MM.1S (cell line): Measurements from ENCODE around the gene RBMS3.

Experiments
- EZH2 ChIP-seq: fragments of 300-600 bp; sonication (generic); optimal IDR thresholded peaks from 2 replicates; pipeline ENCODE3; 2017; ENCODE audit warnings: low read depth, mild to moderate bottlenecking, antibody characterized with exemption, low read length, mixed read lengths
- EZH2phosphoT487 ChIP-seq: fragments of 300-600 bp; sonication (generic); IDR thresholded peaks from 2 replicates; pipeline ENCODE4 v1.6.1; 2018; ENCODE audit warnings: antibody characterized with exemption, low read length
- TF ChIP-seq, protein P1 (sequence below): fragments of 300-600 bp; sonication (generic); IDR thresholded peaks from 2 replicates; pipeline ENCODE4 v1.5.1; 2016; ENCODE audit warnings: antibody characterized with exemption, low read length, mixed read lengths

DNA sequence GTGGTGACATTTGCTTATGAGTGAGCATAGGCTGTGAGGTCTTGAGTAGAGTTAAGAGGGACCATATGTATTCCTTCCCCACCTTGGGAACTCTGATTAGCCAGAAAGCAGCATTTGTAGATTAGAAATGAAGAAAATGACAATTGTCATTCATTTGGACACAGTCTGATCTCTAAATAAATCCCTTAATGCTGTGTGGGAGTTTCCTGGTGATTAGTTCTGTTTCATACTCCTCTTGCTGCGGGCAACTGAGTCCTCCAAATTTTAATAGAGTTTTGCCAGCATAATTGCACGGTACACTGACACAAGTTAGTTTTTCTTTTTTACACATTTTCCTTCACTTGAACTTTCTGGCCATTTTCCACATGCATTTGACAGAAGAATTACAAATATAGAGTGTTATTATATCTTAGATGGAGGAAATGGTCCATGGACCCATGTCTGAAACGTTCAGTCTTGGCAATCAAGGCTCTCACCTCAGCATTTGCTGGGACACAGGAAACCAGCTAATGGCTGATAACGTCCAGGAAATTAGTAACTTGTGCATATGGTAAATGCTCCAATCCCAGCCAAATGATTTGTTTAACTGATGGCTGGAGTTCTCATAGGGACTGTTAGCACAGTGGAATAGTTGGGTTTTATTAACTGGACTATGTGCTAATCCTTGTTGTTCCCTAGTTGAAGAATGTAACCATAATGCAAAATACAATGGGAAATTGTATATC lies 321.2 kb downstream of the RBMS3 start:
- TF ChIP-seq EZH2phosphoT487 (no peak), EZH2 (no peak)
- TF ChIP-seq, protein P1, sequence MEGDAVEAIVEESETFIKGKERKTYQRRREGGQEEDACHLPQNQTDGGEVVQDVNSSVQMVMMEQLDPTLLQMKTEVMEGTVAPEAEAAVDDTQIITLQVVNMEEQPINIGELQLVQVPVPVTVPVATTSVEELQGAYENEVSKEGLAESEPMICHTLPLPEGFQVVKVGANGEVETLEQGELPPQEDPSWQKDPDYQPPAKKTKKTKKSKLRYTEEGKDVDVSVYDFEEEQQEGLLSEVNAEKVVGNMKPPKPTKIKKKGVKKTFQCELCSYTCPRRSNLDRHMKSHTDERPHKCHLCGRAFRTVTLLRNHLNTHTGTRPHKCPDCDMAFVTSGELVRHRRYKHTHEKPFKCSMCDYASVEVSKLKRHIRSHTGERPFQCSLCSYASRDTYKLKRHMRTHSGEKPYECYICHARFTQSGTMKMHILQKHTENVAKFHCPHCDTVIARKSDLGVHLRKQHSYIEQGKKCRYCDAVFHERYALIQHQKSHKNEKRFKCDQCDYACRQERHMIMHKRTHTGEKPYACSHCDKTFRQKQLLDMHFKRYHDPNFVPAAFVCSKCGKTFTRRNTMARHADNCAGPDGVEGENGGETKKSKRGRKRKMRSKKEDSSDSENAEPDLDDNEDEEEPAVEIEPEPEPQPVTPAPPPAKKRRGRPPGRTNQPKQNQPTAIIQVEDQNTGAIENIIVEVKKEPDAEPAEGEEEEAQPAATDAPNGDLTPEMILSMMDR: no peak
